Sigmoid colon (tissue), 7 donors: ENCODE data around the gene WWC1. TPM values are rescaled to one million over a fixed set of nuclear protein-coding genes. Genes with fewer than 3 reads are reported as not detected.

Source experiments
- DNase-seq: peaks from one replicate; pipeline ENCODE4 v3.0.0-alpha.2; 2019
- H3K27ac ChIP-seq, 4 donors: fragments of 200-600 bp; sonication (generic); one replicate each; pipeline ENCODE4 v1.5.1; 2016 to 2019; ENCODE audit warnings: mild to moderate bottlenecking in 1 of 4
- H3K27me3 ChIP-seq, 3 donors: fragments of 200-600 bp; sonication (generic); one replicate each; pipeline ENCODE4 v1.5.1; 2019; ENCODE audit warnings: mild to moderate bottlenecking in 1 of 3
- H3K36me3 ChIP-seq, 4 donors: fragments of 200-600 bp; sonication (generic); one replicate each; pipeline ENCODE4 v1.5.1; 2016 to 2019
- H3K4me1 ChIP-seq, 4 donors: fragments of 200-600 bp; sonication (generic); one replicate each; pipeline ENCODE4 v1.5.1; 2017 to 2019
- H3K4me3 ChIP-seq, 4 donors: fragments of 200-600 bp; sonication (generic); one replicate each; pipeline ENCODE4 v1.5.1; 2017 to 2019; ENCODE audit warnings: mild to moderate bottlenecking in 2 of 4, moderate library complexity in 1 of 4
- H3K9me3 ChIP-seq, 4 donors: fragments of 200-600 bp in 3 of 4; sonication (generic) in 3 of 4; one replicate each; pipeline versions ENCODE4 v1.5.1 to v1.6.1; 2013 to 2019
- CTCF ChIP-seq, 4 experiments: fragments of 450-650 bp in 3 of 4; fragments of 200-600 bp in 1 of 4; IDR thresholded peaks; one replicate each; pipeline ENCODE4 v1.5.1; 2016 to 2019; ENCODE audit warnings: antibody characterized with exemption in 4 of 4, mild to moderate bottlenecking in 3 of 4, moderate library complexity in 2 of 4
- EP300 ChIP-seq, 4 donors: sonication (generic); formaldehyde crosslinking; IDR thresholded peaks; one replicate each; pipeline ENCODE4 v1.6.1; 2017; ENCODE audit warnings: antibody characterized with exemption in 4 of 4
- POLR2A ChIP-seq, 2 donors: fragments of 450-650 bp; IDR thresholded peaks; one replicate each; pipeline ENCODE4 v1.6.1; 2016; ENCODE audit warnings: antibody characterized with exemption in 2 of 2, mild to moderate bottlenecking in 2 of 2, moderate library complexity in 2 of 2
- POLR2AphosphoS5 ChIP-seq, 4 donors: sonication (generic); formaldehyde crosslinking; IDR thresholded peaks; one replicate each; pipeline ENCODE4 v1.6.1; 2017; ENCODE audit warnings: antibody characterized with exemption in 4 of 4
- WGBS, 2 donors: extraction: QIAGEN DNeasy Blood & Tissue Kit; methylation state at CpG; one replicate each; pipeline ENCODE4 v1.1.7; 2013; 5-methylcytosine and 5-hydroxymethylcytosine counted together
- intact Hi-C: fragments of 100-400 bp; cut with DNase I; formaldehyde crosslinking; loops from one replicate; pipeline ENCODE4 v1.15.1; 2023
- polyA plus RNA-seq, 3 donors: library from polyadenylated mRNA; stranded (reverse); fragments of 200-250 nt; gene quantifications; one replicate each; pipeline ENCODE4 v1.2.3, GENCODE V29; 2013
- total RNA-seq, 4 donors: library from RNA; depleted of rRNA; stranded (reverse); fragments of >200 nt; gene quantifications; one replicate each; pipeline ENCODE4 v1.1.0, GENCODE V29; 2016
- donor health status: healthy with polysubstance abuse.
- donor health status: Bipolar disorder and iron deficiency.
- donor health status: healthy.

WWC1 gene
- total and polyA plus RNA-seq, 7 donors: 0.27 to 15.4 (median 6.2) TPM; not detected in 1

GRCh38 chr5:168443533-168443932 lies 152.1 kb downstream of the WWC1 start:
- intact Hi-C loops: no loop called here
- Histone ChIP-seq H3K36me3 (no peaks in the 10 kb centered on the region), H3K4me1 (no peaks in the 10 kb centered on the region), H3K4me3 (no peak overlapping the region), H3K27ac (no peak overlapping the region), H3K9me3 (no peaks in the 10 kb centered on the region), H3K27me3 (no peaks in the 10 kb centered on the region)
- no peak for DNase-seq
- TF ChIP-seq EP300 (IDR thresholded peaks at IDR 0.05) (no peak), POLR2A (IDR thresholded peaks at IDR 0.05) (no peak), POLR2AphosphoS5 (IDR thresholded peaks at IDR 0.05) (no peak), CTCF (IDR thresholded peaks at IDR 0.05) (no peak)

- intact Hi-C loops: no loop called here
- no peak for DNase-seq
- Histone ChIP-seq H3K36me3 (no peaks in the 10 kb centered on the region), H3K4me1 (no peaks in the 10 kb centered on the region), H3K27me3 (no peaks in the 10 kb centered on the region), H3K9me3 (no peaks in the 10 kb centered on the region), H3K27ac (no peak overlapping the region), H3K4me3 (no peak overlapping the region)
- TF ChIP-seq POLR2AphosphoS5 (IDR thresholded peaks at IDR 0.05): no peak
- TF ChIP-seq CTCF (IDR thresholded peaks at IDR 0.05): no peak
- no peak for TF ChIP-seq POLR2A (IDR thresholded peaks at IDR 0.05)
- TF ChIP-seq EP300 (IDR thresholded peaks at IDR 0.05): no peak
- 90 to 93% methylated on average over 4 of the region's 4 CpGs for WGBS, 2 donors
These were observed 152.7 kb downstream of the WWC1 start for GRCh38 chr5:168443950-168444700.

GRCh38 chr5:168446983-168447619 lies 155.7 kb downstream of the WWC1 start:
- Histone ChIP-seq H3K4me3 (no peak overlapping the region), H3K36me3 (no peaks in the 10 kb centered on the region), H3K27ac (no peak overlapping the region), H3K4me1 (no peaks in the 10 kb centered on the region), H3K9me3 (no peaks in the 10 kb centered on the region), H3K27me3 (no peaks in the 10 kb centered on the region)
- intact Hi-C loops: no loop called here
- no peak for DNase-seq
- no peak for TF ChIP-seq CTCF (IDR thresholded peaks at IDR 0.05)
- no peak for TF ChIP-seq POLR2AphosphoS5 (IDR thresholded peaks at IDR 0.05)
- no peak for TF ChIP-seq POLR2A (IDR thresholded peaks at IDR 0.05)
- no peak for TF ChIP-seq EP300 (IDR thresholded peaks at IDR 0.05)
- WGBS, 2 donors: 84 to 88% methylated on average over 10 of the region's 10 CpGs

DNA sequence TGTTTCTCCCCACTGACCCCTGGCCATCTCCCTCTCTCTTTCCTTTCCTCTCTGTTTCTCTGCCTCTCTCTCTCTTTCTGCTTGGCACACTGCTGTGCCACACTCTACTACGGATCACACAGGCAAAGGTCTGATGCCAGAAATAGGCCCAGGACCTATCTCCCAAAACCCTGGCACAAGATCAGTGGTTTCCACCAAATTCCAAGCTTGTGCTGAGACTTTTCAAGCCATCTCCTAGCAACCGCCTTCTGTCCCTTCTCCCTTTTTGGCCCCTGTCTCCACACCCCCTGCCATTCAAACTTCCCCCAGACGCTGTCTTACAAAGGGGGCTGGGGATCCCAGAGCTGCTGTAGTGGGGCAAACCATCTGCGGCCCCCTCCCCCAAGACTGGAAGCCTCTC lies 156.4 kb downstream of the WWC1 start:
- intact Hi-C loops: no loop called here
- WGBS, 2 donors: 85 to 90% methylated on average over 4 of the region's 4 CpGs

More for the DNA sequence above, 156.4 kb downstream of the WWC1 start:
- Histone ChIP-seq H3K27me3 (no peaks in the 10 kb centered on the region), H3K4me1 (no peaks in the 10 kb centered on the region), H3K4me3 (no peak overlapping the region), H3K27ac (no peak overlapping the region), H3K36me3 (no peaks in the 10 kb centered on the region), H3K9me3 (no peaks in the 10 kb centered on the region)
- no peak for DNase-seq
- no peak for TF ChIP-seq CTCF (IDR thresholded peaks at IDR 0.05)
- TF ChIP-seq POLR2A (IDR thresholded peaks at IDR 0.05): no peak
- no peak for TF ChIP-seq EP300 (IDR thresholded peaks at IDR 0.05)
- TF ChIP-seq POLR2AphosphoS5 (IDR thresholded peaks at IDR 0.05): no peak
